Activated CD4-positive, CD25-positive, alpha-beta regulatory T cell treated with anti-CD3 and anti-CD28 coated beads, Interleukin-2, amount 50 U/mL, for 16 hours (primary cell): ENCODE results near the gene OPCML.

Experiments used
- DNase-seq: peaks from one replicate; pipeline ENCODE4 v3.0.0-alpha.2; 2020; ENCODE audit warnings: low read depth, low spot score

The OPCML gene

DNA sequence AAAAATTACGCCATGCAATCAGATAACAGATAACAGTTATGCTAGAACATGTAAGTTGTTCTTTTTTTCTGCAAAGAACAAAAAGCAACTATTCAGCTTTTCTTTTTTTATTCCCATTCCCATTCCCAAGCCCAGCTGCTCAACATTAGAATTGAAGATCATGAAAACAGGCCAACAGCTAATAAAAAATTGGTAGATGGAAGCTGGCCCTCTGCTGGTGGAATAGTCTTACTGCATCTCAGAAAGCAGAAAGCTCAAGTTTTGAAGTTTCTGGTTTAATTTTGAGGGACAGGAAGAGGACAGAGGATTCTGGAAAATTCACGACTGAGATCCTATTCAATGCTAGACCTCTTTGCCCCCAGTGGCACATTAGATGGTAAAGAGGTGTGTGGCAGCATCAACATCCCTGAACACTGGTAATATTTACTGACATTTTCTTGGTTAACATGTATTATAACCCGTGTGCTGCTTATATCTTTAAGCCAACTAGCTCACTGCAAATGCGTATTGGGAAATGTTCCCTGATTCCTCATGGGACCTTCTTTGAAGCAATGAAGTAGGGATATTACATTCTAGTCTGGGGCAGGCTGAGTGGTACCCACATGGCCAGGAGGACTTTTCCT lies 591.2 kb downstream of the OPCML start:
- DNase-seq, result no peak

DNA sequence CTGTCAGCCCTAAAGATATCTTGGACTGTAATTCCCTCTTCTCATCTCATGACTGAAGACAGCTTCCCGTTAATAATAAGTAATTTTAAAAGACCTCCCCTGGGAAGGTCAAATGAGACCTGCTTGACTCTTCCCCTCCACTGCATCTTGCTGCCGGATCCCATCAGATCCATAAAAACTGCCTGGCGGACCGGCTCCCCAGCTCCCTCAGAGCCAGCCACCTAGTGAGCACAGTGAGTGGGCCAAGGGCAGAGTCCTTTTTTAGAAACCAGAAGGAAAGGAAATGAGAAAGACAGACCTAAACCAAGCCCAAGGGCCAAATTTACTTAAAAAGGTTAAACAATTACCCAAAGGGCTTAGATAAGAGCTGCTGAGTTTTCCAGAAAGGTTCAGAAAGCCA lies 595.3 kb downstream of the OPCML start:
- no peak for DNase-seq

DNA sequence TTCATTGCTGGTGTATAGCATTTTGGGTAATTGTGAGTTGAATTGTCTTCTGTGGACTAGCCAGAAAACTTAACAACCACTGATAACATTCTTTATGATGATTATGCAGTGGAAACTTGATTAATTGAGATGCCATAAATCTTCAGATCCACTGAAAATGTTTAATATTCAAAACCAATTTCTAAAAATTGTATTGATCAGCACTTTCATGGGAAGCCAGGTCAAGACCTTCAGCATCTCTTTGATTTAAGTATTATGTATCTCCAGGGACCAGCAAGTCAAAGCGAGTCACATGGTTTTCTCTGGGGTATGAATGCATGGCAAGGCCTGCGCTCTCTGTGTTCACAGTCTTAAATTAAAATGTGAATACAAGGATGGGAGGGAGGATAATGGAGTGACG lies 596.9 kb downstream of the OPCML start:
- no peak for DNase-seq

DNA sequence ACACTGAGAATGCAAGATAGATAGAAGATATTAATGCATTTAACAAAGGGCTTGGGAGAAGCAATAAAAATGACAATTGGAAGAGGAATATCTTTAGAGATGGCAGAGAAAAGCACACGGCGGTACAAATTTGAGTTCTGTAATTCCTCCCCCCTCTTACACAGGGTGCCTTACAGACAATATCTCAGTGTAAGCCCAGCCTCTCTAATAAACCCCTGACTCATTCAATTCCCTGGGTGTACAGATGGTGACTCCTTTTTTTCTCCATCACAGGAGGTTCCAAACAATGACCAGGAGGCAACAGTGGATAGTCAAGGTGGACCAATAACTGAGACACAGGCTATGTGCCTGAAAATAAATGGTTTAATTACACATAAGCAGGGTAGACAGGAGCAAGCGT lies 598.6 kb downstream of the OPCML start:
- DNase-seq, result no peak

DNA sequence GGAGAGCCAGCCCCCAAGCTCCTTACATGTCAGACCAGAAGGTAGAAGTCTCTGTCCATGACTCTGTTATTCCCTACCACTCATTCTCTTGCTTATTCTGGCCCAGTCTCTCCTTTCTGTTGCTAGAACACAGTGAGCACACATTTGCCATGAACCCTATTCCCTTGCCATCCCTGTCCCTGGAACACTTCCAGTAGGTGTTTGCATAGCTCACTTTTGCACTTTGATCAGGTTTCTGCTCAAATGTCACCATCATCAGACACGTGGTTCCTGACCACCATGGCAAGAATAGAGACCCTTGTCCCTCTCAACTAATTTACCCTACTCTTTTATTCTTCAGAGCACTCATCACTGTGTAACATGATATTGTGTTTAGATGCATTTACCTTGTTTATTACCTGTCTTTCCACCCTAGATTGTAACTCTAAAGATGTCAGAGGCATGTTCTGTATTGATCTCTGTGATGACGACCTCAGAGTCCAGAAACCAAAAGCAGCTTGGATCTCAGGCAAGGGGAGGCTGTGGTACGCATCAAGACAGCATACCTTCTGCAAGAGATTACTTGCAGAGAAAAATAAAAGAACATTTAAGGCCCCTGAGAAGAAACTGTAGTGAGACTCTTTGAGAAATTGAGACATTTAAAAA lies 606.4 kb downstream of the OPCML start:
- no peak for DNase-seq

DNA sequence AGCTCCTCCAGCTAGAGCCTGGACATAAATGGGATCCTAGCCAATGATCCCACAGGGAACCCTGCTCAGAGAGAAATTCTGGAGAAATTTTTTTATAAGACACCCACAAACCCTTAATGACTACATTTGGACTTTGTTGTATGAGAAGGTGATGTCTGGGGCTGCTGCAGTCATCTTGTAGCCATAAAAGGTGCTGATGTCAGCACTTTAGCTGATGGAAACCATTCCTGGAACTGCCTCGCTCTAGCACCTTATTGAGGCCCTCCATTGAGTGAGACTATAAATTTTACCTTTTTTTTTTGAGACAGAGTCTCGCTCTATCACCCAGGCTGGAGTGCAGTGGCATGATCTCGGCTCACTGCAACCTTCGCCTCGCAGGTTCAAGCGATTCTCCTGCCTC lies 610.7 kb downstream of the OPCML start:
- no peak for DNase-seq

DNA sequence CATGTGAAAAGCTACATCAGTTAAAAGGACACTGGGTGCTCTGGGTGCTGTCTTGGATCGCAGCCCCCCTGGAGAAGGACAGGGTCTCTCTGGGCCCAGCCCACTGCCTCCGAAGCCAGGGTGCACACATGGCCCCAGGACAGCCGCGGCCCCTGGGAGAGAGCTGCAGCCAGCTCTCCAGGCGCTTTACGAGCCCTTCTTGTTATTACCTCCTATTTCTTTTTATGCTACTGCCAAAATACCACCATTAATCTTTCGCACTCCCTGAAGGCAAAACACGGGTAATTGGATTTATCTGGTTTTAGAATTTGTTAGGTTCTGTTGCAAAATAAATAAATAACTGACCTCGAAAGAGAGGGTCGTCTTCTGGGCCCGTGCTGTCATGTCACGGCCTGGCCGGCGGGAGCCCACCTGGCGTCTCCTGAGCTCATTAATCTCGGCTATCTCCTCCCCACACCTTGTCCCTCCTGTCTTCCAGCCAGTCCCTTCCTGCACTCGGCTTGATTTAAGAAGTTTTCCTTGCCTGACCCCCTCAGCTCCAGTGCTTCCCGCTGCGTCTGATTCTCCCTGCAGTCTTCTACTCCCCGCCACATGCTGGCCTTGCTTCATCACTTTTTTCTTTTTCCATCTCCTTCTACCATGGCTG lies 611.7 kb downstream of the OPCML start:
- DNase-seq, result no peak

DNA sequence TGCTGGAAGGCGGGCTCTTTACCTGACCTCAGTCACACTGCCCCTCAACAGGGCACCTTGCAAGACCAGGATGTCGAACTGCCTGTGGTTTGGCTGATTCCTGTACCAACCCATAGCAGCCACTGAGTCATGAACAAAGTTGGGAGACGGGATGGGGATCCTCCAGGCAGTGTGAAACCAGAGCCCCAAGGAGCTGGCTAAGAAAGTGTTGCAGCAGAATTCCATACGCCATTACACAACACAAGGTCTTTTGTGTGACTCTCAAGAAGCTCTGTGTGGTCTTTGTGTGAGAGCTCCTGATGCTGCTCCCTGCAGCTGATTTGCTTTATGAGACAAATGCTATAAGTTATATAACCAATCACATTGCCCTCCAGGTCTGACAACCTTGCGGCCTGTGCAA lies 617.7 kb downstream of the OPCML start:
- DNase-seq, result no peak

DNA sequence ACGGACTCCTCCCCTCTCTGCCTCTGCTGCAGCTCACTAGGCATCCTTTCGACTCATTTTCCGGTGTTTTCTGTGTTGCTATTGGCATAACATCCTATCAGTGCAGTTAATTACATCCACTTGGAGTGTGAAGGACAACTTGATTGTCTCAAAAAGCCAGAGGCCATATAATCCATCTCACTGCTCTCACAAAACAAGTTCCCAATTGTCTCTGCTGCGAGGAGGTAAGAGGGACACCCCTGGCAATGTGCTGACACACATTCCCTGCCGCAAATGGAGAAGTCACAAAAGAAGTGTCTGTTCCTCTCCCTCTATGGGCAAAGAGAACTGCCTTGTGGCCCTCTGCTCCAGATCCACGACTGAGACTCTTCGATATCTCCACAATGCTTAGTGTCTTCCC lies 618.4 kb downstream of the OPCML start:
- DNase-seq, result no peak

DNA sequence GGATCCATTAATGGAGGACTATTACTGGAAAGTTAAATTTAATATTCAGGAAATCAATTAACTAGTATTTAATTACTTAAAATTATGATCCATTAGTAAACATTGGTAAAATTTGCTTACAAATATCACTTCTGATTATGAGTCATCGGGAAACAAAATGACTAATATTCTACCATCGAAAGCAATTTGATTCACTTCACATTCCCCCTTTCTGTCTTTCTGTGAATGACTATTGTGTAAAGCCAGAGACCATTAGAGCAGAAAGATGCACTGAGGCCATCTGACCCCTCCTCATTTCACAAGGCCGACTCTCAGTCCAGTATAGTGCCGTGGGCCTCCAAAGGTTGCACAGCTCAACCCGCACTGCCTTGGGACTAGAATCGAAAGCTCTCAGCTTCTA lies 619.0 kb downstream of the OPCML start:
- no peak for DNase-seq

DNA sequence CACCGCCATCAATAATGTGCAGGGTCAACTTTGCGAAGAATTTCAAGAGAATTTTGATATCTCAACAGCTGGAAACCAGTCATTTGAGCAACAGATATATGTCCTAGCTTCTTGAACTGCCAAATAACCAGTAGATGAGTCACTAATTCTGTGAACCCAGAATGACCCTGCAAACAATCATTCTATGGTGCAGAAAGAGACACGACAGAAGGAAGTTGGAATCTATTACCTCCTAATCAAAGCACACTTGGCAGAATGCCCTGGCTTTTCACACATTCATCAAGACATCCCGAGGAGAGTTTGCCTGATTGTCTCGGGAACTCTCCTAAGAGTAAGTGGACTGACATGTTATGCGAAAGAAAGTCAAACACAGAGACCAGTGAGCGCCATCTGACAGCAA lies 621.1 kb downstream of the OPCML start:
- DNase-seq, result no peak

DNA sequence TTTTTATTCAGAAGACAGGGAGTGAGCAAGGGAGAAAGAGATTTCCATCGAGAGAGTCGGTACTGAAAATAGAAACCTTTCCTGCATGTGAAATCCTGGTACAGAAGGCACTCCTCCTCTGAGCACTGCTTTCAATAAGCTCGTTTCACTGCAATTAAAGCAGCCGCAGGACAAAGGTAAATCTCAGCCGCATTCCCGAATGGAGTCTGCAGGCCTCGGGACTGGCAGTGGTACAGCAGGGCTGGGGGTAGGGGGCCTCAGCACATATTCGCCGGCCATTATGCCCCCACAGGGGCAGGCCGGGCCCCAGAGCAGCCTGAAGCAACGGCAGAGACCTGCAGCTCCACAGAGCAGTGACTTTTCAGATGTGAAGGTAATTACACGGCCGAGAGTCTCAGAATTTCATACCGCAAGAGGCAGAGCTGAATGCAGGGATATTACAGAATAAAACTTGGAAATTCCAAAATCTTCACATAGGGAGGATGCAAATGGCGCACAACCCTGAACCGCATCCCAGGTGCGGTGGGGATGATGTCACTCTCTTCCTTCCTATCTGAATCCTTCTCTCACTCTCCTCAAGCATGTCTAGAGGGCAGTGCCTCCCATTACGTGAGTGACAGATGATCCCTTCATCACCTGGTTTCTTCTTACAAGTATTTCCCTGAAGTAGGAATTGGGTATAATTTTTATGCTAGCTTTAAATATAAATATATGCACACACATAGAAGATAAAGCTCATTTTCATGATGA lies 622.1 kb downstream of the OPCML start:
- no peak for DNase-seq

DNA sequence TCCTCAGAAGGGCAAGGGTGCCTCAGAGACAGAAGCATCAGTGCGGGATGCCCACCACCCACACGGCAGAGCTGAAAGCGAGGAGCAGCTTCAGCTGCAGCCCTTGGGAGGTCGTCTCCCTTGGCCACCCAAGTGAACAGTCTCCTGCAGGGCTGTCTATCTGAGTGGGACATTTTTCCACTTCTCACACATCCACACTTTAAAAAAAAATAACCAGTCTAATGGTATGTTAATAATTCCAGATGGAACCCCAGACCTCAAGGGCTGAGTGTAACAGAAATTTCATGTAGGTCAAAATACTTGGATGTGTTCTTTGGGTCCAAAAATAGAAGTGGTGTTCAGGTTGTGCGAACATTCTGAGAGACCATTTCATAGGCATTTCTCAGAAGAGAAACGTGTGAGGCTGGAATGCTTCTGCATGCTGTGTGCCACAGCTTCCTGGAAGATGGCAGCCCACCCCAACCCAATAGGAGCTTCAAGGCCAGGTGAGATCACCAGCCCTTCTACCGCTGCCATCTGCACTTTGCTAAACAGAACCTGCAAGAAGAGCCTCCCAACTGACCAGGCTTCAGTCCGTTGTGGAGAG lies 623.2 kb downstream of the OPCML start:
- DNase-seq, result no peak

DNA sequence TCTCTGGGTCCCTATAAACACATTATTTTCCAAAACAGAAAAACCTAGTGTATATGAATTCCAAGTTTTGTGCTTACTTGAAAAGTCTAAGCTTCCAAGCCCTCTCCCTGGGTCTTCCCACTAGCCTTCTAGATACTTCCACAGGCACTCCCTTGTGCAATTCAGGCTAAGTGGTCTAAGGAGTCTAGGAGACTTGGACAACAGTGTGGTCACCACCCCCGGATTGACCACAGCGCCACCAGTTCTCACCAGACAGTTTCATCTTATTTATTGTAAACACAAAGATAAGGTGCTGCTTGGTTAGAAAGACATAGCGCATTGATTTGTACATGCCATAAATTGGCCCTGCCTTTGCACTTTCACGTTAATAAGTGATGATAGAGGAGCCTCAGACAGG lies 623.9 kb downstream of the OPCML start:
- DNase-seq, result no peak

DNA sequence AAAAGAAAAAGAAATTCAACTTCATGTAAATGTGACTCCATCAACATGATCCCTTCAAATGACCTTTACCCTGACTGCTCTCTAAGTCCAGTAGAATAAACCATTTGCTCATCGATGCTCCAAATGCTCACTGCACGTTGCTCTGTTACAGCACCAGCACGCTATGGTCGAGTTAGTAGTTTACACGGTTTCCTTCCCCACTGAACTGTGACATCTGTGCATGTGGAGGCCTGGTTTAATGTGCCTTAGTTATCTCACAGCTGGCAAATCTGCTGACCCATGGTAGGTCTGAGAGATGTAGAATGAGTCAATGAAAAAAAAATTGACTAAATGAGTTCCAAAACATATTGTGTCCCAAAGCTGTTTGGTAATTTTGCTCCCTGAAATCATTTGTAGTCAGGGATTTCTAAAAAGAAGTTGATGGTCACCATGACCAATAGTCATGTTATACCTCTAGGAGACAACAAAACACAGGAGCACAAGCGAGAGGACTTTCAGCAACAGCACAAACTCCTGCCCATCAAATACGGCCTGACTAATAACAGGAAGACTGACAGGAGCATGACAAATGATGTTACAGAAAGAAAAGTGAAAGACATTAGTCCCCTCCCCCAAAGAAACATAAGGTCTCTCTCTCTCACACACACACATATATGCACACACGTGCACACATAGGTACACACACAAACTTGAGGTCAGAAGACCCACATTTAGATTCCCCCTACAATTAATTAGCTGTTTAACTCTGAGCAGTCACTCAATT lies 624.5 kb downstream of the OPCML start:
- DNase-seq, result no peak

DNA sequence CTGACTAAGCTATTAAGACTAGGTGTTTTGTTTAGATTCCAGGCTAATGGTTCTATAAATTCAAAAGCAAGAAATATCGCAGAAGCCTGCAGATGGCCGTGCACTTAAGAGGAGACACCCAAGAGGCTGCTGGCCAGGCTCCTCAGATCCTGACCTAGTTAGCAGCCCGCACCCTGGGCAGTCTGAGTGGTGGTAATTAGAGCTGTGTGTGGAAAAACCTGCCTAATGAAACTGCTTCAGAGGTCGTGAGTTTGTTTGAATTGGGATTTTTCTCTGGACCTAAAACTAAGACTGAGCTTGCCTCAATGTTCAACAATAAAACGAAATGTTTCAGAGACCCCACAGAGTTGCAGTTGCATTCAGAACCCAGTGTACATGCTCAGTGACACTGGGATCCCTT lies 627.7 kb downstream of the OPCML start:
- no peak for DNase-seq

DNA sequence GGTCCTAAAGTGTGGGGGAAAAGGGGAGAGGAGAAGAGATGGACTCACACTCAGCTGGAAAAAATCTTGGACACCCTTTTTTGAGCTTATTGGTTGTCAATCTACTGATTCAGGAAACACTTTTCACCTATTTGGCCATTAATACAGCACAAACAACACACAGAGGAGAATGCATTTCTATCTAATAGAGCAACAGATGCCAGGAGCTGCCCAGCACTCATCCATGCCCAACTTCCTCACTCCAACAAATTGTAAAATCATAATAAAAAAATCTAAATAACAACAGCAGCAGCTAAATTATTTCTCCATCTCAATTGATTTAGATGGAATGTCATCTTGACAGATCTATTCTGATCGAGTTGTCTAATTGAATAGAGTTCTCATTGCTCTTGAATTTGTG lies 628.2 kb downstream of the OPCML start:
- no peak for DNase-seq

DNA sequence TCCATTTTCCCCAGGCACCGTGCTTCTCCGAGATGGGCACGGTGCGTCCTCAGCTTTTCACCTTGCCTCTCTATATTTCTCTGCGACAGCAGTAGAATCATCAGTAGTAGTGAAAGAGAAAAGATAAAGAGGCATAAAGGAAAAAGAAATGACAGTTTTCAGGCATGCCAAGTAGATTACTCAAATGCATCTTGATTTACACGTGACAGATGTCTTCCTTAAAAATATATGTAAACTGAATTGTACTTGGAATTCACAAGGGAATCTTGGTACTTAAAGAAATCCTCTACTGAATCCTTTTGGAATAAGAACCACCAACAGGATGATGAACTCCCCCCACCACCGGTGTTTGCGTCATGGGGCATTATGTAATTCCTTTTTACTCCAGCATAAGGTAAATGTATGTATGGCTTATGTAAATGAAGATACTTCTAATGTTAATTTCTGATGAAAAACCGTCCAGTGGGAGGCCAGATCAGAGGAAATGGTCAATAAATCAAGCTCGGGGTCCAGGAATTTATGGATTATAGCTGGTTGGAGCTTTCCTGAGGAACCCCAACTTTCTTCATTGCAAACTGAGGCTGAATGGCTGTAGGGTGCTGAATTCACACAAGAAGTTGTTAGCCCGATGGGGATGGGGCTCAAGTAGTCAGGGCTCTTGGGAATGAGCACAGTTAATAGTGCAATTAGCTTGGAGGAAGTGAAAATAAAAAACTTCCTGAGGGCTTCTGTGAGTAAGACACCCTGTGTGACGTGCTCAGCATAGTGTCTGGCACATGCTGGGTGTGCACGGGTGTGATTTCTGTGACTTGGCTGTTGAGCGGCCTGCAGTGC lies 630.4 kb downstream of the OPCML start:
- DNase-seq, result no peak

DNA sequence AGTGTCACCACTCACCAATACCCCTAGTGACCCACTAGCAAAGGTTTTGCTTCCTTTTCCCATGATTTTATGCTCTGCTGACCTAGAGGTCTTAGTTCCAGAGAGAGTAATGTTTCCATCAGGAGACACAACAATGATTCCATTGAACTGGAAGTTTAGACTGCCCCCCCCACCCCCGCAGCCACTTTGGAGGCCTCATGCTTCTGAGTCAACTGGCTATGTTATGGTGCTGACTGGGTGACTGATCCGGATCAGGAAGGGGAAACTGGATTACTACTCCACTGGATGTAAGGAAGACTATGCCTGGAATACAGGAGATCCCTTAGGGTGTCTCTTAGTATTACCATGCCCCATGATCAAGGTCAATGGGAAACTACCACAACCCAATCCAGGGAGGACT lies 633.6 kb downstream of the OPCML start:
- no peak for DNase-seq

DNA sequence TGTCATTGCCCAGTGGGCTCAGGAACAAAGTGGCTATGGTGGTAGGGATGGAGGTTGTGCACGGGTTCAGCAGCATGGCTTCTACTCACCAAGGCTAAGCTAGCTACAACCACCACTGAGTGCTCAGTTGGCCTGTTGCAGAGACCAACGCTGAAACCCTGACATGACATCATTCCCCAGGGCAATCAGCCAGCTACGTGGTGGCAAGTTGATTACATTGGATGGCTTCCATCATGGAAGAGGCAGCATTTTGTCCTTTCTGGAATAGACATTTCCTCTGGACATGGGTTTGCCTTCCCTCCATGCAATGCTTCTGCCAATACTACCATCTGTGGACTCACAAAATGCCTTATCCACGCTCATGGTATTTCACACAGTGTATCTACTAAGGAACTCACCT lies 634.3 kb downstream of the OPCML start:
- DNase-seq, result no peak

DNA sequence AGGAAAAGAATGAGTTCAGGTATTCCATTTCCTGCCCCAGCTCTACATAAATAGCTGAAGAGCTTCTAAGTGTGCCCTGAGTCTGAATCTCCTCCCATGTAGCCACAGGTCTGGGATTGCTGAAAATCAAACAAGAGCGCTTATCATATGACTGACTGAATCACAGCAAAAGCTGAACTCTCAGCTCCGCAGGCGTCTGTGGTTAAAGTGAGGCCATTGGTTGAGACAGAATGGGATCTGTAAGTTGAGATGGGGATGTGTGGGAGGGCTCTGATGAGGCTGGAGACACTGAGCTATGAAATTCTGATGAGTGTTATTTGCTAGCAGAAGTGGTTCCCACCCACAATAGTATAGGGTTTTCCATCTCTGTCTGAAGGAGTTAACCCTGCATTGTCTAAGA lies 637.0 kb downstream of the OPCML start:
- no peak for DNase-seq
